ENCODE data around the gene PADI1.

Gene PADI1

DNA sequence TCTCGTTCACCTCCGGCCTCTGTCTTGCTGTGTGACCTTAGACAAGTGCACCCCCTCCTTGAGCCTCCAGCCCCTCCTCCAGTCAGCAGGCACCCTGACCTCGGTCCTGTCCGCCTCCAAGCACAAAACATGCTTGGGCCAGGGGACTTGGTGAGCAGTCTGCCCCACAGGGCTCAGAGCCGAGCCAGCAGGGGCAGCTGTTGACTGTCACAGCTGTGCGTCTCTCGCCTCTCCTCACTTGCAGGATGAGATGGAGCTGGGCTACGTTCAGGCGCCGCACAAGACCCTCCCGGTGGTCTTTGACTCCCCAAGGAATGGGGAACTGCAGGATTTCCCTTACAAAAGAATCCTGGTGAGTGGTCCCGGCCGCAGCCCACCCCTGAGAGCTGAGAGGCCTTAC, 68.2 kb downstream of the PADI1 start:
- Histone ChIP-seq H3F3A (ENCODE audit: insufficient read depth) (no peaks in the 10 kb centered on the region), H2AFZ (ENCODE audit: low read depth, low read length, severe bottlenecking) (no peak overlapping the region), H3K4me3 (ENCODE audit: insufficient read depth, low read length, poor library complexity, severe bottlenecking) (no peak overlapping the region), H3K9ac (ENCODE audit: low read length) (no peak overlapping the region), H3K27ac (ENCODE audit: low read depth, low read length) (no peak overlapping the region), H3K4me2 (ENCODE audit: low read depth, low read length, poor library complexity, severe bottlenecking) (no peak overlapping the region), H3K9me2 (replicated peaks; ENCODE audit: insufficient read depth, low read length) (no peaks in the 10 kb centered on the region), H4K20me1 (ENCODE audit: low read depth, low read length) (no peaks in the 10 kb centered on the region), H3K27me3 (ENCODE audit: low read length) (no peaks in the 10 kb centered on the region; the same call in 1 of the 2 replicates), H3K9me3 (ENCODE audit: insufficient read depth, low read length) (no peaks in the 10 kb centered on the region), H3K36me3 (ENCODE audit: low read length) (no peaks in the 10 kb centered on the region), H3K79me2 (ENCODE audit: insufficient read depth, low read length) (no peaks in the 10 kb centered on the region)
- TF ChIP-seq, protein P1, sequence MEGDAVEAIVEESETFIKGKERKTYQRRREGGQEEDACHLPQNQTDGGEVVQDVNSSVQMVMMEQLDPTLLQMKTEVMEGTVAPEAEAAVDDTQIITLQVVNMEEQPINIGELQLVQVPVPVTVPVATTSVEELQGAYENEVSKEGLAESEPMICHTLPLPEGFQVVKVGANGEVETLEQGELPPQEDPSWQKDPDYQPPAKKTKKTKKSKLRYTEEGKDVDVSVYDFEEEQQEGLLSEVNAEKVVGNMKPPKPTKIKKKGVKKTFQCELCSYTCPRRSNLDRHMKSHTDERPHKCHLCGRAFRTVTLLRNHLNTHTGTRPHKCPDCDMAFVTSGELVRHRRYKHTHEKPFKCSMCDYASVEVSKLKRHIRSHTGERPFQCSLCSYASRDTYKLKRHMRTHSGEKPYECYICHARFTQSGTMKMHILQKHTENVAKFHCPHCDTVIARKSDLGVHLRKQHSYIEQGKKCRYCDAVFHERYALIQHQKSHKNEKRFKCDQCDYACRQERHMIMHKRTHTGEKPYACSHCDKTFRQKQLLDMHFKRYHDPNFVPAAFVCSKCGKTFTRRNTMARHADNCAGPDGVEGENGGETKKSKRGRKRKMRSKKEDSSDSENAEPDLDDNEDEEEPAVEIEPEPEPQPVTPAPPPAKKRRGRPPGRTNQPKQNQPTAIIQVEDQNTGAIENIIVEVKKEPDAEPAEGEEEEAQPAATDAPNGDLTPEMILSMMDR (IDR thresholded peaks at IDR 0.05; ENCODE audit: insufficient read depth, low read length, poor library complexity, severe bottlenecking) = no peak
- TF ChIP-seq EZH2phosphoT487 (conservative IDR thresholded peaks at IDR 0.05; ENCODE audit: low read length) = no peak

GRCh38 chr1:17274186-17275170, 69.5 kb downstream of the PADI1 start:
- Histone ChIP-seq H3K4me3 (ENCODE audit: insufficient read depth, low read length, poor library complexity, severe bottlenecking) (no peak overlapping the region), H4K20me1 (ENCODE audit: low read depth, low read length) (no peaks in the 10 kb centered on the region), H3K9me2 (replicated peaks; ENCODE audit: insufficient read depth, low read length) (no peaks in the 10 kb centered on the region), H3K36me3 (ENCODE audit: low read length) (no peaks in the 10 kb centered on the region), H3F3A (ENCODE audit: insufficient read depth) (no peaks in the 10 kb centered on the region), H3K9ac (ENCODE audit: low read length) (no peak overlapping the region), H3K27ac (ENCODE audit: low read depth, low read length) (no peak overlapping the region), H3K79me2 (ENCODE audit: insufficient read depth, low read length) (no peaks in the 10 kb centered on the region), H3K4me2 (ENCODE audit: low read depth, low read length, poor library complexity, severe bottlenecking) (no peak overlapping the region), H2AFZ (ENCODE audit: low read depth, low read length, severe bottlenecking) (no peak overlapping the region), H3K27me3 (ENCODE audit: low read length) (no peaks in the 10 kb centered on the region; the same call in 1 of the 2 replicates), H3K9me3 (ENCODE audit: insufficient read depth, low read length) (no peaks in the 10 kb centered on the region)
- no peak for TF ChIP-seq EZH2phosphoT487 (conservative IDR thresholded peaks at IDR 0.05; ENCODE audit: low read length)
- TF ChIP-seq, protein P1 (IDR thresholded peaks at IDR 0.05; ENCODE audit: insufficient read depth, low read length, poor library complexity, severe bottlenecking) = peak; percentile 65

- H3K9me2 ChIP-seq (replicated peaks; ENCODE audit: insufficient read depth, low read length) = no peaks in the 10 kb centered on the region
- H3K9me3 ChIP-seq (ENCODE audit: insufficient read depth, low read length) = no peaks in the 10 kb centered on the region
- no peak overlapping the region for H3K9ac ChIP-seq (ENCODE audit: low read length)
- no peaks in the 10 kb centered on the region for H3K36me3 ChIP-seq (ENCODE audit: low read length)
- H3K79me2 ChIP-seq (ENCODE audit: insufficient read depth, low read length) = no peaks in the 10 kb centered on the region
- H3K27ac ChIP-seq (ENCODE audit: low read depth, low read length) = no peak overlapping the region
- H4K20me1 ChIP-seq (ENCODE audit: low read depth, low read length) = no peaks in the 10 kb centered on the region
- no peaks in the 10 kb centered on the region; the same call in 1 of the 2 replicates for H3K27me3 ChIP-seq (ENCODE audit: low read length)
- H3F3A ChIP-seq (ENCODE audit: insufficient read depth) = no peaks in the 10 kb centered on the region
- no peak overlapping the region for H3K4me2 ChIP-seq (ENCODE audit: low read depth, low read length, poor library complexity, severe bottlenecking)
- no peak overlapping the region for H2AFZ ChIP-seq (ENCODE audit: low read depth, low read length, severe bottlenecking)
- H3K4me3 ChIP-seq (ENCODE audit: insufficient read depth, low read length, poor library complexity, severe bottlenecking) = no peak overlapping the region
- TF ChIP-seq, protein P1 (IDR thresholded peaks at IDR 0.05; ENCODE audit: insufficient read depth, low read length, poor library complexity, severe bottlenecking) = no peak
- TF ChIP-seq EZH2phosphoT487 (conservative IDR thresholded peaks at IDR 0.05; ENCODE audit: low read length) = no peak
Observed at GRCh38 chr1:17276568-17276967, 71.6 kb downstream of the PADI1 start.

Measured in SU-DHL-6 (cell line).